WI38 (cell line): ENCODE data around the gene PLCH2.

Experiments
- H3K4me3 ChIP-seq: 2 replicates; pipeline ENCODE4 v1.5.1; 2011; ENCODE audit warnings: low read depth, mild to moderate bottlenecking, control low read depth, low read length
- CTCF ChIP-seq: IDR thresholded peaks from 2 replicates; pipeline ENCODE4 v1.5.1; 2012; ENCODE audit warnings: low read depth, mild to moderate bottlenecking, control low read depth, low read length

Gene PLCH2

GRCh38 chr1:2473198-2473597, 2.9 kb upstream of the PLCH2 start:
- no peak overlapping the region for H3K4me3 ChIP-seq
- TF ChIP-seq CTCF: no peak

GRCh38 chr1:2474104-2474844, 1.8 kb upstream of the PLCH2 start:
- no peak for TF ChIP-seq CTCF

GRCh38 chr1:2474933-2475371, 1.1 kb upstream of the PLCH2 start:
- H3K4me3 ChIP-seq: no peak overlapping the region
- no peak for TF ChIP-seq CTCF

More at GRCh38 chr1:2474104-2474844, 1.8 kb upstream of the PLCH2 start:
- no peak overlapping the region for H3K4me3 ChIP-seq

GRCh38 chr1:2475571-2475970, 518 bp upstream of the PLCH2 start:
- TF ChIP-seq CTCF: no peak
- H3K4me3 ChIP-seq: no peak overlapping the region

GRCh38 chr1:2477309-2477708, 1.2 kb downstream of the PLCH2 start:
- H3K4me3 ChIP-seq: no peak overlapping the region
- TF ChIP-seq CTCF: no peak

- no peak for TF ChIP-seq CTCF
- H3K4me3 ChIP-seq: no peak overlapping the region
Observed at GRCh38 chr1:2477791-2478499, 1.9 kb downstream of the PLCH2 start.

GRCh38 chr1:2479186-2479585, 3.1 kb downstream of the PLCH2 start:
- no peak for TF ChIP-seq CTCF
- H3K4me3 ChIP-seq: no peak overlapping the region
